GM12878 (cell line): Measurements from ENCODE around the gene WNK1.

ENCODE experiments used
- BMI1 ChIP-seq: fragments of 450-650 bp; IDR thresholded peaks from 2 replicates; pipeline ENCODE4 v1.6.1; 2016; ENCODE audit warnings: mild to moderate bottlenecking, moderate library complexity, borderline replicate concordance
- CTCF ChIP-seq, 3 experiments: IDR thresholded peaks in 2 of 3; conservative IDR thresholded peaks in 1 of 3; 2 replicates each; pipeline ENCODE4 v1.5.1; 2011; ENCODE audit warnings: low read depth in 3 of 3, low read length in 3 of 3, mild to moderate bottlenecking in 3 of 3, control low read depth in 2 of 3, moderate library complexity in 2 of 3, inconsistent platforms in 1 of 3, mixed read lengths in 1 of 3; ENCODE audit not compliant: control insufficient read depth in 2 of 3, insufficient read depth in 1 of 3; ENCODE audit errors: extremely low read depth in 1 of 3
- FOXM1 ChIP-seq: IDR thresholded peaks from 2 replicates; pipeline ENCODE4 v1.6.1; 2012; ENCODE audit warnings: low read depth, mild to moderate bottlenecking, inconsistent platforms, low read length, moderate library complexity
- IKZF1 ChIP-seq: fragments of 450-650 bp; conservative IDR thresholded peaks from 2 replicates; pipeline ENCODE4 v1.6.1; 2017; ENCODE audit warnings: antibody characterized with exemption, mild to moderate bottlenecking
- JUNB ChIP-seq: IDR thresholded peaks from 2 replicates; pipeline ENCODE4 v1.6.1; 2016; ENCODE audit warnings: antibody characterized with exemption, mild to moderate bottlenecking
- KAT2A ChIP-seq: conservative IDR thresholded peaks from 2 replicates; pipeline ENCODE4 v1.6.1; 2011; ENCODE audit warnings: low read depth, low read length; ENCODE audit not compliant: control insufficient read depth
- MYC ChIP-seq: IDR thresholded peaks from 2 replicates; pipeline ENCODE4 v1.6.1; 2011; ENCODE audit warnings: mild to moderate bottlenecking, low read length, moderate library complexity, inconsistent platforms; ENCODE audit not compliant: insufficient read depth, insufficient replicate concordance, insufficient read length, severe bottlenecking
- POLR2A ChIP-seq: IDR thresholded peaks from 2 replicates; pipeline ENCODE4 v1.6.1; 2011; ENCODE audit warnings: low read depth, mild to moderate bottlenecking, low read length
- TAF1 ChIP-seq: IDR thresholded peaks from 2 replicates; pipeline ENCODE4 v1.6.1; 2011; ENCODE audit warnings: mild to moderate bottlenecking, low read depth, low read length, borderline replicate concordance
- TBL1XR1 ChIP-seq: IDR thresholded peaks from 2 replicates; pipeline ENCODE4 v1.6.1; 2012; ENCODE audit warnings: low read depth, low read length, improper control_type of control experiment
- YY1 ChIP-seq: IDR thresholded peaks from 2 replicates; pipeline ENCODE4 v1.6.1; 2011; ENCODE audit warnings: low read depth, mild to moderate bottlenecking, low read length
- ZNF24 ChIP-seq: fragments of 450-650 bp; IDR thresholded peaks from 2 replicates; pipeline ENCODE4 v1.6.1; 2017; ENCODE audit warnings: antibody characterized with exemption, mild to moderate bottlenecking

- no peak for TF ChIP-seq CTCF (IDR thresholded peaks at IDR 0.05 in 2 of 3, conservative IDR thresholded peaks at IDR 0.05 in 1 of 3; ENCODE audit: control insufficient read depth in 2 of 3, extremely low read depth in 1 of 3, insufficient read depth in 1 of 3, low read depth in 3 of 3, low read length in 3 of 3)
- TF ChIP-seq YY1: no peak
- no peak for TF ChIP-seq ZNF24
- no peak for TF ChIP-seq JUNB
- no peak for TF ChIP-seq TBL1XR1
- no peak for TF ChIP-seq IKZF1
- TF ChIP-seq BMI1: no peak
- TF ChIP-seq MYC: no peak
- TF ChIP-seq KAT2A: no peak
- no peak for TF ChIP-seq TAF1
- no peak for TF ChIP-seq FOXM1
- no peak for TF ChIP-seq POLR2A
Observed at GRCh38 chr12:726281-727140, 25.9 kb upstream of the WNK1 start.
